A549 (cell line): ENCODE data around the gene DDX27.

Experiments used
- CHD2 ChIP-seq: fragments of 150-350 bp; IDR thresholded peaks from 2 replicates; pipeline ENCODE4 v1.6.1; 2014; ENCODE audit warnings: low read length; ENCODE audit not compliant: partially characterized antibody
- EP300 ChIP-seq, 2 experiments: fragments of >200 bp; sonication (Bioruptor Twin); formaldehyde crosslinking; IDR thresholded peaks; 2 replicates in 1 of 2; 3 replicates in 1 of 2; pipeline ENCODE4 v1.6.1; 2016 to 2017
- FOSB ChIP-seq: fragments of 250-450 bp; sonication (Bioruptor Pico); IDR thresholded peaks from 2 replicates; pipeline ENCODE4 v1.5.0; 2020; ENCODE audit warnings: mild to moderate bottlenecking, moderate library complexity
- MAZ ChIP-seq: fragments of 150-350 bp; IDR thresholded peaks from 2 replicates; pipeline ENCODE4 v1.6.1; 2014; ENCODE audit warnings: antibody characterized with exemption, low read depth, low read length, borderline replicate concordance
- MYC ChIP-seq: IDR thresholded peaks from 2 replicates; pipeline ENCODE4 v1.6.1; 2012; ENCODE audit warnings: mild to moderate bottlenecking, inconsistent platforms, low read length, improper control_type of control experiment, borderline replicate concordance
- POLR2A ChIP-seq: IDR thresholded peaks from 2 replicates; pipeline ENCODE4 v1.6.1; 2012; ENCODE audit warnings: mild to moderate bottlenecking, low read length
- RFX5 ChIP-seq: fragments of 450-650 bp; IDR thresholded peaks from 2 replicates; pipeline ENCODE4 v1.7.1; 2014; ENCODE audit warnings: antibody characterized with exemption, mild to moderate bottlenecking, moderate library complexity
- TF ChIP-seq, protein P1 (sequence below): fragments of >200 bp; sonication (Bioruptor Twin); formaldehyde crosslinking; IDR thresholded peaks from 3 replicates; pipeline ENCODE4 v1.5.1; 2016

- TF ChIP-seq, protein P1, sequence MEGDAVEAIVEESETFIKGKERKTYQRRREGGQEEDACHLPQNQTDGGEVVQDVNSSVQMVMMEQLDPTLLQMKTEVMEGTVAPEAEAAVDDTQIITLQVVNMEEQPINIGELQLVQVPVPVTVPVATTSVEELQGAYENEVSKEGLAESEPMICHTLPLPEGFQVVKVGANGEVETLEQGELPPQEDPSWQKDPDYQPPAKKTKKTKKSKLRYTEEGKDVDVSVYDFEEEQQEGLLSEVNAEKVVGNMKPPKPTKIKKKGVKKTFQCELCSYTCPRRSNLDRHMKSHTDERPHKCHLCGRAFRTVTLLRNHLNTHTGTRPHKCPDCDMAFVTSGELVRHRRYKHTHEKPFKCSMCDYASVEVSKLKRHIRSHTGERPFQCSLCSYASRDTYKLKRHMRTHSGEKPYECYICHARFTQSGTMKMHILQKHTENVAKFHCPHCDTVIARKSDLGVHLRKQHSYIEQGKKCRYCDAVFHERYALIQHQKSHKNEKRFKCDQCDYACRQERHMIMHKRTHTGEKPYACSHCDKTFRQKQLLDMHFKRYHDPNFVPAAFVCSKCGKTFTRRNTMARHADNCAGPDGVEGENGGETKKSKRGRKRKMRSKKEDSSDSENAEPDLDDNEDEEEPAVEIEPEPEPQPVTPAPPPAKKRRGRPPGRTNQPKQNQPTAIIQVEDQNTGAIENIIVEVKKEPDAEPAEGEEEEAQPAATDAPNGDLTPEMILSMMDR: no peak
- TF ChIP-seq POLR2A (no peak), FOSB (no peak), MAZ (no peak), MYC (no peak), CHD2 (no peak), RFX5 (no peak), EP300 (IDR thresholded peaks at IDR 0.05) (no peak)
Observed at GRCh38 chr20:49285233-49285668, 66.0 kb downstream of the DDX27 start.
